ENCODE results near the gene SLC35G1.

Gene SLC35G1

GRCh38 chr10:93893646-93894515 lies at the start of gene SLC35G1:
Gene SLC35G1 (plus strand): TSS chr10:93893978. CDS start chr10:93894034, 56 bp downstream.
- Mint-ChIP-seq H3K4me1 (peaks cover 6% of the 10 kb centered on the region), H3K9me3 (no peaks in the 10 kb centered on the region), H3K36me3 (no peaks in the 10 kb centered on the region), H3K4me3 (peak within 1 kb of the TSS; percentile 71), H3K27ac (peak within 1 kb of the TSS; percentile 78)
- DNase-seq (ENCODE audit: low spot score in 2 of 2) = peak; percentile 48 to 71
- ATAC-seq = peak; percentile 93

GRCh38 chr10:93844979-93845626 lies 48.7 kb upstream of the SLC35G1 start:
- H3K4me3 Mint-ChIP-seq = no peak overlapping the region
- H3K4me1 Mint-ChIP-seq = no peaks in the 10 kb centered on the region
- DNase-seq (ENCODE audit: low spot score in 2 of 2) (no peak), ATAC-seq (no peak)
- H3K27ac Mint-ChIP-seq = no peak overlapping the region
- no peaks in the 10 kb centered on the region for H3K36me3 Mint-ChIP-seq
- H3K9me3 Mint-ChIP-seq = no peaks in the 10 kb centered on the region

GRCh38 chr10:93849593-93849992 lies 44.2 kb upstream of the SLC35G1 start:
- no peak for ATAC-seq
- H3K4me3 Mint-ChIP-seq = no peak overlapping the region

GRCh38 chr10:93850031-93851015 lies 43.5 kb upstream of the SLC35G1 start:
- no peak overlapping the region for H3K27ac Mint-ChIP-seq
- H3K4me1 Mint-ChIP-seq = no peaks in the 10 kb centered on the region
- no peaks in the 10 kb centered on the region for H3K9me3 Mint-ChIP-seq
- ATAC-seq (no peak), DNase-seq (ENCODE audit: low spot score in 2 of 2) (no peak)
- no peak overlapping the region for H3K4me3 Mint-ChIP-seq
- no peaks in the 10 kb centered on the region for H3K36me3 Mint-ChIP-seq

More at GRCh38 chr10:93849593-93849992, 44.2 kb upstream of the SLC35G1 start:
- no peak overlapping the region for H3K27ac Mint-ChIP-seq
- no peak for DNase-seq (ENCODE audit: low spot score in 2 of 2)
- no peaks in the 10 kb centered on the region for H3K9me3 Mint-ChIP-seq
- H3K4me1 Mint-ChIP-seq = no peaks in the 10 kb centered on the region
- H3K36me3 Mint-ChIP-seq = no peaks in the 10 kb centered on the region

- DNase-seq (ENCODE audit: low spot score in 2 of 2) (no peak), ATAC-seq (peak; percentile 44)
- Mint-ChIP-seq H3K36me3 (no peaks in the 10 kb centered on the region), H3K4me1 (no peaks in the 10 kb centered on the region), H3K27ac (no peak overlapping the region), H3K9me3 (no peaks in the 10 kb centered on the region), H3K4me3 (no peak overlapping the region)
Measured at GRCh38 chr10:93851169-93851568, 42.6 kb upstream of the SLC35G1 start.

- no peaks in the 10 kb centered on the region for H3K9me3 Mint-ChIP-seq
- no peak overlapping the region for H3K4me3 Mint-ChIP-seq
- no peaks in the 10 kb centered on the region for H3K36me3 Mint-ChIP-seq
- ATAC-seq (no peak), DNase-seq (ENCODE audit: low spot score in 2 of 2) (no peak)
- H3K27ac Mint-ChIP-seq = no peak overlapping the region
- H3K4me1 Mint-ChIP-seq = no peaks in the 10 kb centered on the region
Measured at GRCh38 chr10:93852476-93853095, 41.2 kb upstream of the SLC35G1 start.

- ATAC-seq = no peak
- Mint-ChIP-seq H3K9me3 (no peaks in the 10 kb centered on the region), H3K27ac (no peak overlapping the region), H3K4me1 (no peaks in the 10 kb centered on the region), H3K36me3 (no peaks in the 10 kb centered on the region), H3K4me3 (no peak overlapping the region)
- DNase-seq (ENCODE audit: low spot score in 2 of 2) = no peak
Measured at GRCh38 chr10:93854975-93855374, 38.8 kb upstream of the SLC35G1 start.

- no peaks in the 10 kb centered on the region for H3K4me1 Mint-ChIP-seq
- ATAC-seq = no peak
- H3K9me3 Mint-ChIP-seq = no peaks in the 10 kb centered on the region
- no peak overlapping the region for H3K27ac Mint-ChIP-seq
- H3K36me3 Mint-ChIP-seq = no peaks in the 10 kb centered on the region
- no peak overlapping the region for H3K4me3 Mint-ChIP-seq
- DNase-seq (ENCODE audit: low spot score in 2 of 2) = no peak
Measured at GRCh38 chr10:93856349-93857145, 37.2 kb upstream of the SLC35G1 start.

GRCh38 chr10:93859049-93859655 lies 34.6 kb upstream of the SLC35G1 start:
- DNase-seq (ENCODE audit: low spot score in 2 of 2) = no peak
- ATAC-seq = no peak
- Mint-ChIP-seq H3K27ac (no peak overlapping the region), H3K4me3 (no peak overlapping the region), H3K36me3 (no peaks in the 10 kb centered on the region), H3K4me1 (no peaks in the 10 kb centered on the region), H3K9me3 (no peaks in the 10 kb centered on the region)

GRCh38 chr10:93861825-93862224 lies 32.0 kb upstream of the SLC35G1 start:
- H3K4me1 Mint-ChIP-seq = no peaks in the 10 kb centered on the region
- H3K36me3 Mint-ChIP-seq = no peaks in the 10 kb centered on the region
- H3K9me3 Mint-ChIP-seq = no peaks in the 10 kb centered on the region
- ATAC-seq = no peak
- H3K27ac Mint-ChIP-seq = no peak overlapping the region
- H3K4me3 Mint-ChIP-seq = no peak overlapping the region
- no peak for DNase-seq (ENCODE audit: low spot score in 2 of 2)

- H3K4me1 Mint-ChIP-seq = no peaks in the 10 kb centered on the region
- H3K27ac Mint-ChIP-seq = no peak overlapping the region
- H3K9me3 Mint-ChIP-seq = no peaks in the 10 kb centered on the region
- H3K4me3 Mint-ChIP-seq = no peak overlapping the region
- H3K36me3 Mint-ChIP-seq = no peaks in the 10 kb centered on the region
- DNase-seq (ENCODE audit: low spot score in 2 of 2) (no peak), ATAC-seq (no peak)
Measured at GRCh38 chr10:93865794-93866425, 27.9 kb upstream of the SLC35G1 start.

GRCh38 chr10:93867525-93867924 lies 26.3 kb upstream of the SLC35G1 start:
- no peaks in the 10 kb centered on the region for H3K36me3 Mint-ChIP-seq
- no peak for ATAC-seq
- H3K27ac Mint-ChIP-seq = no peak overlapping the region
- DNase-seq (ENCODE audit: low spot score in 2 of 2) = no peak
- H3K9me3 Mint-ChIP-seq = no peaks in the 10 kb centered on the region
- no peak overlapping the region for H3K4me3 Mint-ChIP-seq
- no peaks in the 10 kb centered on the region for H3K4me1 Mint-ChIP-seq

- DNase-seq (ENCODE audit: low spot score in 2 of 2) = no peak
- Mint-ChIP-seq H3K36me3 (no peaks in the 10 kb centered on the region), H3K27ac (no peak overlapping the region), H3K9me3 (no peaks in the 10 kb centered on the region), H3K4me1 (no peaks in the 10 kb centered on the region), H3K4me3 (no peak overlapping the region)
- ATAC-seq = no peak
Measured at GRCh38 chr10:93871671-93872204, 22.0 kb upstream of the SLC35G1 start.
